BJ (cell line): ENCODE measurements around the gene SLC6A6. TPM values are rescaled to one million over a fixed set of nuclear protein-coding genes. Genes with fewer than 3 reads are reported as not detected.

ENCODE experiments used
- CTCF ChIA-PET: fragments of 350-600 bp; formaldehyde crosslinking; extraction: SDS; loops from one replicate; lab custom pipeline; 2021; ENCODE audit warnings: antibody characterized with exemption, inconsistent platforms; lab: Yijun Ruan, JAX
- POLR2A ChIA-PET: fragments of 300-600 bp; sonication (Branson Sonifier 250); formaldehyde crosslinking; extraction: SDS; loops from one replicate; lab custom pipeline; 2021; ENCODE audit warnings: antibody characterized with exemption; lab: Charles Lee
- DNase-seq: peaks from one replicate; pipeline ENCODE4 v3.0.0-alpha.2; 2011; ENCODE audit warnings: low read depth
- H3K27me3 ChIP-seq: 2 replicates; pipeline ENCODE4 v1.6.0; 2011; ENCODE audit warnings: low read length; ENCODE audit not compliant: control insufficient read depth, insufficient read depth
- H3K36me3 ChIP-seq: 2 replicates; pipeline ENCODE4 v1.5.1; 2011; ENCODE audit warnings: low read length; ENCODE audit not compliant: control insufficient read depth, insufficient read depth
- H3K4me3 ChIP-seq: 2 replicates; pipeline ENCODE4 v1.5.1; 2011; ENCODE audit warnings: low read depth, mild to moderate bottlenecking, control low read depth, low read length
- polyA plus RNA-seq: library from polyadenylated mRNA; depleted of rRNA; stranded (reverse); fragments of >200 nt; gene quantifications from 2 replicates; pipeline ENCODE4 v1.2.3, GENCODE V29; 2011
- TF ChIP-seq, protein P1 (sequence below): IDR thresholded peaks from 2 replicates; pipeline ENCODE4 v1.5.1; 2011; ENCODE audit warnings: low read depth, mild to moderate bottlenecking, control low read depth, inconsistent platforms, low read length, moderate library complexity; ENCODE audit not compliant: insufficient read depth

Gene SLC6A6
- polyA plus RNA-seq, 1 experiment = 114 TPM

DNA sequence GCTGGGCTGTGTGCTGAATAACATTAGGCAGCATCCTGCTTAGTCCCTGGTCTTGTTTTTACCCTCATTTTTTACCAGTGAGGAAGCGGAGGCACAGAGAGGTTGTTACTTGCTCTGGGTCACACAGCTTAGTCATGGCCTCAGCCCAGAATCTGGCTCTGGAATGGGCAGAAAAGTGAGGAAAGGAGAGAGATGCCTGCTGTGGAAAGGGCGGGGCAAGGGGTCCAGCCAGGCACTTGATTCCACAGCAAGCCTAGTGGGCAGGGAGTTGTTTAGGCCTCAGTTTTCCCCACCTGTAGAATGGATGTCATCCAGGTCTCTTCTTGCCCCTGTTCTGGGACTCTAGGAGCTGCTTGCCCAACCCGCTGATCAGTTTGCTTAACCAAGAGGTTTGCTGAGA, 35.9 kb downstream of the SLC6A6 start:
- H3K27me3 ChIP-seq = no peaks in the 10 kb centered on the region
- H3K36me3 ChIP-seq = peaks cover 11% of the 10 kb centered on the region
- CTCF ChIA-PET = interaction anchor here (1.0 to 2.3 kb wide), 4 partner anchors 8 to 235 kb away, joined by 3 to 7 read pairs (median 4); no protein-coding TSS in a partner anchor
- no peak for DNase-seq
- TF ChIP-seq, protein P1, sequence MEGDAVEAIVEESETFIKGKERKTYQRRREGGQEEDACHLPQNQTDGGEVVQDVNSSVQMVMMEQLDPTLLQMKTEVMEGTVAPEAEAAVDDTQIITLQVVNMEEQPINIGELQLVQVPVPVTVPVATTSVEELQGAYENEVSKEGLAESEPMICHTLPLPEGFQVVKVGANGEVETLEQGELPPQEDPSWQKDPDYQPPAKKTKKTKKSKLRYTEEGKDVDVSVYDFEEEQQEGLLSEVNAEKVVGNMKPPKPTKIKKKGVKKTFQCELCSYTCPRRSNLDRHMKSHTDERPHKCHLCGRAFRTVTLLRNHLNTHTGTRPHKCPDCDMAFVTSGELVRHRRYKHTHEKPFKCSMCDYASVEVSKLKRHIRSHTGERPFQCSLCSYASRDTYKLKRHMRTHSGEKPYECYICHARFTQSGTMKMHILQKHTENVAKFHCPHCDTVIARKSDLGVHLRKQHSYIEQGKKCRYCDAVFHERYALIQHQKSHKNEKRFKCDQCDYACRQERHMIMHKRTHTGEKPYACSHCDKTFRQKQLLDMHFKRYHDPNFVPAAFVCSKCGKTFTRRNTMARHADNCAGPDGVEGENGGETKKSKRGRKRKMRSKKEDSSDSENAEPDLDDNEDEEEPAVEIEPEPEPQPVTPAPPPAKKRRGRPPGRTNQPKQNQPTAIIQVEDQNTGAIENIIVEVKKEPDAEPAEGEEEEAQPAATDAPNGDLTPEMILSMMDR = no peak
- POLR2A ChIA-PET = no interaction called here
- no peak overlapping the region for H3K4me3 ChIP-seq

DNA sequence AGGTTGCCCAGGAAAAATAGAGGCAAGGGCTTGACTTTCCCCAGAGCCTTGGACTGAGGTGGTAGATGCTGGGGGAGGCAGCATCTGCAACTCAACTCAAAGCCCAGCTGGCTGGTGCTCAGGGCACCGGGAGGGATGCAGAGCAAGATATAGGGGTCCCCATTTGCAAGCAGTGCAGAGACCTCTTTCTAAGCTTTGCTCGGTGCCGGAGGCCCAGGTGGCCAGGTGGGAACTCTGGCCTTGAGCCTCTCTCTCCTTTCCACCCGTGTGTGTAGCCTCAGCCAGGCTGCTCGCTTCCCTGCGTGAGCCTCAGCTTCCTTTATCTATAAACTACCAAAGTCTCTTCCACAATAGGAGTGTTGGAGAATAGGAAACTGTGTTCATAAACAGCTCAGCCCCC, 36.5 kb downstream of the SLC6A6 start:
- ChIA-PET CTCF (interaction anchor here (1.0 to 2.3 kb wide), 4 partner anchors 9 to 235 kb away, joined by 3 to 7 read pairs (median 4); no protein-coding TSS in a partner anchor), POLR2A (no interaction called here)
- peaks cover 17% of the 10 kb centered on the region for H3K36me3 ChIP-seq
- H3K4me3 ChIP-seq = no peak overlapping the region
- no peaks in the 10 kb centered on the region for H3K27me3 ChIP-seq
- DNase-seq = no peak
- TF ChIP-seq, protein P1 = no peak

DNA sequence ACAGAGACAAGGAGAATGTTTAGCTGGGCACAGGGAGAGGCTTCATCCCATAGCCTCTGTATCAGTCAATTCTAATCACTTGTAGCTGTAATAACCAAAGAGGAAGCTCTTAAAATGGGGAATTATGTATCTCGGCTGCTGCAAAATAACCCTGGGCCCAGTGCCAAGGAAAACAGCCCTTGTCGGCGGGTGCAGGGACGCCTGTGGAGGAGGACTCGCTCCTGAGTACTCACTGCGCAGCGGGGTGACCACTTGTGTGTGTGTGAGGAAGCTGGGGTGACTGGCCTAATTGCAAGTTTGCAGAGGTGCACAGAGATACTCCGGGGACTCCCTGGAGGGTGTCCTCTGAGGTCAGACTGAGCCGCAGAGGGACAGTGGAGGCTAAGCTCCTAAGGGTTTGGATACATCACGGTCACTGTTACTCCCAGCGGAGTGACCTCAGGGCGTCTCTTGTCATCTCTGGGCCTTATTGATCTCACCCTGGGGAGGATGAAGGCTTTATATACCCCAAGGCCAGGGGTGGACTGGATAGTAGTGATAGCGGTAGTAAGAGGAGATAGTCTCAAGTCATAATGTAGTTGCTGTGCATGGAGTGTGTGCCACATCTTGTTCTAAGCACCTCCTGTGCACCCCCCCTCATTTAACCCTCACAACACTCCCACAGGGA, 37.2 kb downstream of the SLC6A6 start:
- Histone ChIP-seq H3K27me3 (no peaks in the 10 kb centered on the region), H3K4me3 (no peak overlapping the region), H3K36me3 (peaks cover 22% of the 10 kb centered on the region)
- ChIA-PET POLR2A (no interaction called here), CTCF (interaction anchor here (1.0 to 1.9 kb wide), 3 partner anchors 9 to 236 kb away, joined by 3 to 7 read pairs (median 3); no protein-coding TSS in a partner anchor)
- TF ChIP-seq, protein P1 = no peak
- DNase-seq = no peak

DNA sequence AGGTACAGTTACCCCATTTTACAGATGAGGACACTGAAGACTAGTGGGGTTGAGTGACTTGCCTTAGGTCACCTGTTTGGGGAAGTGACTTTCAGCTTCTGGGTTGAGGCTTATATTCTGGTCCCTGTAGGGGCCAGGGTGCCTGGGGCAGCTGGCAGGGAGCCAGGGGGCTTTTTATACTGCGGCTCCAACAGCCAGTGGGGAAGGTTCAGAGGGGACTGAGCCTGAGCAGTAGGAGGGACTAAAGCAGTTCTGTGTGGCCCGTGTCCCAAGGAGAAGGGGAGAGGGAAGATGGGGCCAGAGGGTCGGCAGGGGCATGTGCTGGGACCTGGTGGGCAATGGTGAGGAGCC, 37.7 kb downstream of the SLC6A6 start:
- Histone ChIP-seq H3K36me3 (peaks cover 24% of the 10 kb centered on the region), H3K4me3 (no peak overlapping the region), H3K27me3 (no peaks in the 10 kb centered on the region)
- ChIA-PET CTCF (interaction anchor here (0.6 to 1.9 kb wide), 2 partner anchors 10 to 20 kb away, joined by 3 to 7 read pairs; no protein-coding TSS in a partner anchor), POLR2A (interaction anchor here (0.6 kb wide), 1 partner anchor 259 kb away, joined by 20 read pairs; no protein-coding TSS in a partner anchor)
- no peak for DNase-seq
- TF ChIP-seq, protein P1 = no peak

DNA sequence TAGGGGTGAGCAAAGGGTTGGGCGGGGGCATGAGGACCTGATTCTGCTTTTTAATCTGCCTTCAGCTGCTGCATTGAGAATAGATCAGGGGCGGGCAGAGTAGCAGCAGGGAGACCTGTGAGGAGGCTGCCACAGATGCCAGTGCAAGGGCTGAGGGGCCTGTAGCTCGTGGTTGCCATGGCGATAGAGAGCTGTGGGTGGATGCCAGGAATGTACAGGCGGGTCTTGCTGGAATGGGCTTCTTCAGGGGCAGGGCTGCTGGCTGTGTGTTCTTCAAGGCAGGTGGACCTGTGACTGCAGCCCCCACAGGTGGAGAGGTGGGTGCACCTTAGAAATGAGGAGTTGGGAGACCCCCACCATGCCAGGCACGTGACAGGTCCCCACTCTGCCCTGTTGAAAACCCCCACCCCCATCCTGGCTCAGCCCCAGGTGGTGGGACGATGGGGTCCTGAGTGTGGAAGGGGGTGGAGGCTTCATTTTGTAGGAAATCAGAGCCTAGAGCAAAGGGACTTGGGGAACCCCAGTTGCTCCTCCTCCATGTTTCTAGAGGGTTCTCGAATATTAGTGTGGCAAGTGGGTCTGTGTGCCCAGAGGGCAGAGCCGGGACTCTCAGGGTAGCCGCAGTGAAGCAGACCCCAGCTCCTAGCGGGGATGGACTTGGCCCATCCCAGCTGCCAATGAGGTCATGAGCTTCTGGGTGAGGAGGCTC, 38.3 kb downstream of the SLC6A6 start:
- H3K27me3 ChIP-seq = no peaks in the 10 kb centered on the region
- ChIA-PET CTCF (interaction anchor here (0.6 to 1.6 kb wide), 3 partner anchors 10 to 179 kb away, joined by 3 to 6 read pairs (median 3); no protein-coding TSS in a partner anchor), POLR2A (interaction anchor here (0.6 kb wide), 1 partner anchor 260 kb away, joined by 20 read pairs; no protein-coding TSS in a partner anchor)
- H3K4me3 ChIP-seq = no peak overlapping the region
- H3K36me3 ChIP-seq = peaks cover 27% of the 10 kb centered on the region
- DNase-seq = no peak
- TF ChIP-seq, protein P1 = no peak
